Measurements from ENCODE around the gene RASGRF2. TPM values are rescaled to one million over a fixed set of nuclear protein-coding genes. Genes with fewer than 3 reads are reported as not detected.

The RASGRF2 gene
- total and polyA plus RNA-seq, 2 of the 8 experiments (the other 6 are each of a cell fraction or from before 2014, with no cell fraction given) = 2.6 to 29.5 TPM

DNA sequence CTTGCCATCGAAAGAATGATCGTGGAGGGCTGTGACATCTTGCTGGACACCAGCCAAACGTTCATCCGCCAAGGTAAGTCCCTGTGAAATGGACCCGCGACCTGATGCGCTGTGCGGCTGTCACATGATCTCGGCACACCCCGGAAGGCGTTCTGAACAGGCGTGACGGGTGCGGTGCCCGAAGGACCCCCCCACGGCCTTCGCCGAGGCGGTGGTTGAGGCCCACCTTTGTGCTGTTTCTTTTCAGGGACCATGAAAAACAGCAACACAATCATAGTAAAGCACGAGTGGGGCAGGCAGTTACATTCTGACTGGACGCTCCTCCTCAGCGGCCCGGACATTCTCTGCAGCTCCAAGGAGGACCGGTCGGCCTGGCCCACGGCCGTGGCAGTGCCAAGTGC is 126.7 kb downstream of the RASGRF2 start (continued):
- TF ChIP-seq CHD7 (IDR thresholded peaks at IDR 0.05; ENCODE audit: insufficient replicate concordance, low read length) (no peak), CBX8 (IDR thresholded peaks at IDR 0.05; ENCODE audit: borderline replicate concordance, low read depth, low read length) (no peak), NRF1 (IDR thresholded peaks at IDR 0.05; ENCODE audit: low read depth, low read length) (no peak), MAFK (IDR thresholded peaks at IDR 0.05; ENCODE audit: low read depth, low read length) (no peak), CEBPB (IDR thresholded peaks at IDR 0.05; ENCODE audit: low read depth, low read length) (no peak), EP300 (IDR thresholded peaks at IDR 0.05; ENCODE audit: borderline replicate concordance in 1 of 2, low read depth in 2 of 2, low read length in 2 of 2) (no peak), RFX5 (IDR thresholded peaks at IDR 0.05; ENCODE audit: borderline replicate concordance, low read depth, low read length) (no peak)
- TF ChIP-seq, protein P1, sequence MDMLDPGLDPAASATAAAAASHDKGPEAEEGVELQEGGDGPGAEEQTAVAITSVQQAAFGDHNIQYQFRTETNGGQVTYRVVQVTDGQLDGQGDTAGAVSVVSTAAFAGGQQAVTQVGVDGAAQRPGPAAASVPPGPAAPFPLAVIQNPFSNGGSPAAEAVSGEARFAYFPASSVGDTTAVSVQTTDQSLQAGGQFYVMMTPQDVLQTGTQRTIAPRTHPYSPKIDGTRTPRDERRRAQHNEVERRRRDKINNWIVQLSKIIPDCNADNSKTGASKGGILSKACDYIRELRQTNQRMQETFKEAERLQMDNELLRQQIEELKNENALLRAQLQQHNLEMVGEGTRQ (IDR thresholded peaks at IDR 0.05; ENCODE audit: low read length) = no peak

Data from H1 (cell line).